GM18499 (cell line): ENCODE measurements around the gene NQO2.
"Not testable (repeated sequence)": the region's sequence is repeated elsewhere in the genome, so short reads cannot be mapped to it uniquely, and the experiment has no call there.

Experiments
- ATAC-seq: cut with Tn5 transposase; IDR thresholded peaks from one replicate; pipeline ENCODE4 v1.9.1; 2021; ENCODE audit warnings: moderate number of reproducible peaks; ENCODE audit not compliant: insufficient read depth, unreplicated experiment

The NQO2 gene

GRCh38 chr6:2988426-2989331, 11.0 kb upstream of the NQO2 start:
- peak; percentile 13 for ATAC-seq

- ATAC-seq = peak; percentile 44
Observed at GRCh38 chr6:2989332-2990247, 10.1 kb upstream of the NQO2 start.

- no peak for ATAC-seq
Observed at GRCh38 chr6:2990248-2990931, 9.3 kb upstream of the NQO2 start.

GRCh38 chr6:2990932-2991506, 8.7 kb upstream of the NQO2 start:
- ATAC-seq = no peak

GRCh38 chr6:2992330-2992979, 7.2 kb upstream of the NQO2 start:
- ATAC-seq = no peak

GRCh38 chr6:2993755-2994317, 5.9 kb upstream of the NQO2 start:
- ATAC-seq = no peak

GRCh38 chr6:2998249-2998997, 1.3 kb upstream of the NQO2 start:
- ATAC-seq = not testable (repeated sequence)

GRCh38 chr6:2998998-2999617, 586 bp upstream of the NQO2 start:
- ATAC-seq = no peak

- no peak for ATAC-seq
Observed at GRCh38 chr6:3001146-3001772, 1.6 kb downstream of the NQO2 start.

- no peak for ATAC-seq
Observed at GRCh38 chr6:3001773-3002293, 2.1 kb downstream of the NQO2 start.

GRCh38 chr6:3003226-3003625, 3.5 kb downstream of the NQO2 start:
- ATAC-seq = not testable (repeated sequence)

GRCh38 chr6:3005077-3005476, 5.4 kb downstream of the NQO2 start:
- no peak for ATAC-seq

GRCh38 chr6:3005874-3006273, 6.2 kb downstream of the NQO2 start:
- ATAC-seq = no peak

- ATAC-seq = no peak
Observed at GRCh38 chr6:3006476-3006875, 6.8 kb downstream of the NQO2 start.

- no peak for ATAC-seq
Observed at GRCh38 chr6:3007571-3007970, 7.9 kb downstream of the NQO2 start.

GRCh38 chr6:3008712-3009265, 9.1 kb downstream of the NQO2 start:
- ATAC-seq = not testable (repeated sequence)

GRCh38 chr6:3009930-3010329, 10.2 kb downstream of the NQO2 start:
- no peak for ATAC-seq
